HG03280 (cell line): ENCODE measurements around the gene POLA2.

ENCODE experiments used
- ATAC-seq: cut with Tn5 transposase; IDR thresholded peaks from one replicate; pipeline ENCODE4 v1.9.1; 2021; ENCODE audit warnings: mild to moderate bottlenecking, moderate library complexity; ENCODE audit not compliant: unreplicated experiment

POLA2 gene

DNA sequence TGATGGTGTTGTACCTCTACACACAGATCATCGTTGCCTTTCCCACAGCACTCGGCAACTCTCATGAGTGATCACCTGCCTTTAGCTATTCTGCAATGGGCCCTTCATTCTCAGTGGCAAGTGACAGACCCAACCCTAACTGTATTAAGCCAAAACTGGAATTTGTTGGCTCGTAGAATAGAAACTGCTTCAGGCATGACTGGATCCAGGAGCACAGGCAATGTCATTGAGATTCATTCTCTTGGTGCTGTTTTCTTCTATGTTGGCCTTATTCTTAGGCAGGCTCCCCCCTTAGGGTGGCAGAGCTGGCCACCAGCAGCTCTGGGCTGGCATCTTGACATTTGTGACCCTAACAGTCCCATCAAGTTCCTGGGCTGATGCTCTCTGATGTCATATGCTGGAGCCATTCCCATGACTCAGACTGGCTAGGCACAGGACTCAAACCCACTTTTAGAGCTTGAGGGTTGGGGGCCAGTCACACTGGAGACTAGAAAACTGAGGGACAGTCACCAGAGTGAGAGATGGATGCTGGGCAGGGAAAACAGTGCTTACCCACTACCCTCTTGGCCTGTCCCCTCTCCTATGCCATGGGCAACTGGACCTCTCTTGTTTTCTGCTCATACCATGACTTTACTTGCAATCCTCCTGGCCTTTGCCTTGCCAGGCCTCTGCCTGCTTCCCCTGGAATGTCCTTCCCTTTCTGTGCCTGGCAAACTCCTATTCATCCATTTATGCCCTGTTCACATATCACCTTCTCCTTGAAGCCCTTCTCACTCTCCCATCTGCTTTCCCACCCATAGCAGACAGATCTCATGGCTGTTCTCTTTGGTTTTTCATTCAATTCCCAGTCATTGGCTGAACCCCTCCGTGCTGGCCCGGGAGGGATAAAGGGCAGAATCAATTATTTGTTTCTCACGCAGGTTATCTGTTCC, 45.8 kb downstream of the POLA2 start:
- ATAC-seq, result no peak

DNA sequence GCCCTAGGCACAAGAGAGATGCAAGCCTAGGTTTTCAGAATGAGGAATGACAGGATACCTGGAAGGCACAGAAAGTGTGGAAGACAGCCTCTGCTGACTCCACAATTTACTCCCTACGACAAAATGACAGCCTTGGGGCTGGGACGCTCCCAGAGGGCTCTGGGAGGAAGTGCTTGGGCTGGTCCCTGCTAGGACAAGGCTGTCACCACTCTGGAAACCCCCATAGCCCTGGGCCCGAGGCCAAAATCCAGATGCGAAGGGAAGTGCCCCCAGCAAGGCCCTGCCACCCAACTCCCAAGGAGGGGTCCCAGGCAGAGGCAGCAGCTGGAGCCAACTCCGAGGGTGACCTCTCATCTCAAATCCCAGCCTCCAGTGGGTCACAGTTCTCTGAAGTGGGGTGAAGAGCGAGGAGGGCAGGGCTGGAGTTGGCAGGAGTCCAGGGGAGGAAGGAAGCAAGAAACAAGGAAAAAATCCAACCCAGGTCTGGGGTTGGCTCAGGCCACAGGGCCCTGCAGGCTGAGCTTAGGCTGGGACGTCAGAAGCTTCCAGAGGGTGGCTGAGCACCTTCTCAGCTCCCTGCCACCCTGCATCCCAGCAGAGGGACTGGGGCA, 46.6 kb downstream of the POLA2 start:
- no peak for ATAC-seq

DNA sequence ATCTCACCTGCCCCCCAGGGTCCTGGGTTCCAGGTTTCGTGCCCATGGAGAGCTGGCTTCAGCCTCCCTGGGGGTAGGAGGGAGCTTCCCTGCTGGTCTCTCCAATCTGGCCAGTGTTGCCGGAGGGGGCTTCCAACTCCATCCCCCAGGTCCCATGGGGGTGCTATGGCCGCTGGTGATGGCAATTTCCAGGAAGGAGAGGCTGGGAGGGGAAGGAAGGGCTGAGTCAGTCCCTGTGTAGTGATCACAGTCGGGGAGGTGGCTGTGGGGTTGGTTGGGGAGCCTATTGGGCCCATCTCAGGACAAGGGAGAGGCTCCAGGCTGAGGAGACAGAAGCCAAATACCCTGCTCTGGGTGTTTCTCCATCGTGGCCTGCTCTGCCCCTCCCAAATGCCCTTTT, 47.2 kb downstream of the POLA2 start:
- ATAC-seq, result no peak

DNA sequence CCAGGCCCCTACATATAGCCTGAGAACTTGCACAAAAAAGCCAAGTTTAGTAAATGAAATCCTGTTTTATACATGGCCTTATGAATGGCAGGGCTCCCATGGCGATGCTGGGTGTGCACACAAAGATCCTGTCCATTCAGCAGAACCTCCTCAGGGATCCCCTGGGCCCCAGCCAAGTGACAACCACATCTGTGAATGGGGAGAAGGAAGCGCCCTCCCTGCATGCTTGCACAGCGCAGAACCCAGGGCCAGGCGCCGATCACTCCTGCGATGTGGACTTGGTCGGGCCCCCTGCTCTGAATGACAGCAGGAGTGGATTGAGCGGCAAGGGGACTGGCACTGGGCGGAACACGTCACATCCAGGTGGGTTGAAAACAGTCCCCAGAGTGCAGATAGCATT, 48.5 kb downstream of the POLA2 start:
- no peak for ATAC-seq

DNA sequence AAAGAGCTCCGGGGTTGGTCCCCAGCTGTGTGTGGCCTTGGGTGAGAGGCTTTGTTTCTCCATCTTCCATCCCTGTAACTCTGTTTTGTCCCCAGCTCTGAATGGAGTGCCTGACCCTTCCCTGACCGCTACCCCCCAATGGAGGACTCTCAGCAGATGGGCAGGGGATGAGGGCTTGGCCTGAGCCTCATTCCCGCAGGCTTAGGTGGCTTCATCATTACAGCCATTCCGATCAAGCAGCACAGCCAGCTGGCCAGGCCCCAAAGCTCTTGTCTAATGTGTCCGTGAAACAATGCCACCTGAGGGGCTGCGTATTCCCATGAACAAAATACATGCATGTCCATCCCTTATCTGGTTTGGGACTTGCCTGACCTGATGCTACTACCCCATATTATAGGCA, 49.0 kb downstream of the POLA2 start:
- no peak for ATAC-seq

DNA sequence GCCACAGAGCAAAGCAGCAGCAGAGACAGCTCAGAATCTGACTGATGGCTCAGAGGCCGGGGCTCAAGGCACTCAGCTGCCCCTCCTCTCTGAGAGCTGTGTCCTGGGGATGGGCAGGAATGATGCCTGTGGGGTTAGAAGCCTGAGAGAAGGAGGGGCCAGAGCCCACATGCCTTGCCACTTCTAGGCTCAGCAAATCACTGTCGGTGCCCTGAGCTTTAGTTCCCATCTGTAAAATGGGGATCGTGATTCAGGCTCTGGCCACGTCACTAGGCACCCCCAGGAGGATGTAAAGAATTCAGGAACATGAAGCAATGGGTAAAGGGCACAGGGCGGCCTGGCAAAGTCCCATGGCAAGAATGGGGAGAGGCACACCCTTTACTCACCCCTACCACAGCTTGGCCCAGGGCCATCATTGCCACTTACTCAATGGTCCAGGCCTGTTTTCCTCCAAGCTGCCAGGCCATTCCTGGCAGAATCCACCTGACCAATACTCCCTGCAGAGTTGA, 49.5 kb downstream of the POLA2 start:
- no peak for ATAC-seq

DNA sequence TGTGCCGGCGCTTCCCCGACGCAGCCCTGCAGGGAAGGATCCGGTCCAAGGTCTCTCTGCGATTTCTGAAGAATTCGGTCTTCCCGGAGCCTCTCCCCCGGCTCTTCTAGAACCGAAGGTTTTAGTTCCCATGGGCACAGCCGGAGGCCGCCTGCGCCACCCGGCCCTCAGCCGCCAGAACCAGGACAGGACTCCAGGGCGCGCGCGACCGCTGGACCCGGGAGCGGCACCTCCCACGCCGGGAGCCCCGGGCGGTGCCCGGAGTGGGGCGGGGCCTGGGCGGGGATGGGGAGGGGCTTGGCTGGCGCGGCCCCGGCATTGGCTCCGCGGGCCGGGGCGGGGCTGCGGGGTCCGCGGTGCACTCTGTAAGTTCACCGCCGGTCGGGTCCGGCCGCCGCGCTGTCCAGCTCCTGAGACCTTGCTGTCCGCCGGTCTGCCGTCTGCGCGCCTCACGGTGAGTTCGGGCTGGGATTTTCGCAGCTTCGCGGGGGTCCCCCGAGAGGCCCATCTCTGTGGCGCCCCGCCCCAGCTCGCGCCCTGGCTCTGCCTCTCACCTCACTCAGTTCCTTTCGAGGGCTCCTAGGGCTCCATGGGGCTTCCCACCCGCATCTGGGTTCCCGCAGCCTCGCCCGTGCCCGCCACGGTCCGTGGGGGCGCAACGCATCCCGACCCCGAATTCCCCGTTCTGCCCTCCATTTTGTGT, 52.9 kb downstream of the POLA2 start, which contains the start of gene CDC42EP2:
TSS of gene CDC42EP2 (plus strand) at position 366 of the 703 bp plus-strand sequence. CDS start 6,033 bp downstream, outside the sequence.
- peak; percentile 84 for ATAC-seq

DNA sequence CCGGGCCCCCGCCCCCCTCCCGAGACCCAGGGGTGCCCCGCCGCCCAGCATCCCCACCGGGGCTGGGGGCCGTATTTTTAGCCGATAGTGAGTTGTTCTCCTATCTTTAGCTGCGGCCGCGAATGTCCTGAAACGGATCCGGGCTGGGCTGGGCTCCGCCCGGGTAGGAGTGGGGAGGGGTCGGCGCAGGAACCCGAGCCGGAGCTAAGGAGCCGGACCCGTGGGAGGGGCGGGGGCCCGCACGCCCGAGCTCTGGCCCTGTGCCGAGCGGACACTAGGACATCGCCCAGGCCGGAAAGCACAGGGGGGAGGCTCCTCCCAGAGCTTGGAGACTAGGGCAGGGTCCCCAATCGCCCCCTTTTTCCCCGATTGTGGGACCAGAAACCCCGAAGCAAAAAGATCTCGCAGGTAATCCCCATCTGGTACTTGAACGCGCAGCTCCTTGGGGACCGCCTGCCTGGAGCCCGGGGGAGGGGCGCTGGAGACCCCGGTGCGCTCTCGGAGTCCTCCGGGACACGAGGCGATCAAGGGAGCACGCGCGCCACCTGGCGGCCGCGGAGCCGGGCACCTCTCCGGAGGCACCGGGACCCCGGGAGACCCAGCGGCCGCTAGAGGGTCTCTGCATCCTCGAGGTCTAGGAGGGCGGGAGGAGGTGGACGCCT, 53.6 kb downstream of the POLA2 start:
- no peak for ATAC-seq

DNA sequence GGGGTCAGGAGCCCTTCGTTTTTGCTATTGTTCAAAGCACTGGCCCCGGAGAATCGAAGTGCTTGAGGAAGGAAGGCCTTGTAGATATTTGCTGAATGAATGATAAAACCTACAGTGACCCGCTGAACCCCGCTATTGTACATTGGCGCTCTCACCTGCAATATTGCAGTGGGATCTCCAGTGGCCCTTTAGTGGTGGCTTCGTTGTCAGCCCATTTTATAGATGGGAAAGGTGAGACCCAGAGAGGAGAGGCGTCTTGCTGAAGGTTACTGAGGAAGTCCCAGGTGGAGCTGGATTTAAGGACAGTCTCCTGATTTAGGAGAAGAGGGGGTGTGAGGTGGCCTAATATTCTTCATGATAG, 54.1 kb downstream of the POLA2 start:
- no peak for ATAC-seq

DNA sequence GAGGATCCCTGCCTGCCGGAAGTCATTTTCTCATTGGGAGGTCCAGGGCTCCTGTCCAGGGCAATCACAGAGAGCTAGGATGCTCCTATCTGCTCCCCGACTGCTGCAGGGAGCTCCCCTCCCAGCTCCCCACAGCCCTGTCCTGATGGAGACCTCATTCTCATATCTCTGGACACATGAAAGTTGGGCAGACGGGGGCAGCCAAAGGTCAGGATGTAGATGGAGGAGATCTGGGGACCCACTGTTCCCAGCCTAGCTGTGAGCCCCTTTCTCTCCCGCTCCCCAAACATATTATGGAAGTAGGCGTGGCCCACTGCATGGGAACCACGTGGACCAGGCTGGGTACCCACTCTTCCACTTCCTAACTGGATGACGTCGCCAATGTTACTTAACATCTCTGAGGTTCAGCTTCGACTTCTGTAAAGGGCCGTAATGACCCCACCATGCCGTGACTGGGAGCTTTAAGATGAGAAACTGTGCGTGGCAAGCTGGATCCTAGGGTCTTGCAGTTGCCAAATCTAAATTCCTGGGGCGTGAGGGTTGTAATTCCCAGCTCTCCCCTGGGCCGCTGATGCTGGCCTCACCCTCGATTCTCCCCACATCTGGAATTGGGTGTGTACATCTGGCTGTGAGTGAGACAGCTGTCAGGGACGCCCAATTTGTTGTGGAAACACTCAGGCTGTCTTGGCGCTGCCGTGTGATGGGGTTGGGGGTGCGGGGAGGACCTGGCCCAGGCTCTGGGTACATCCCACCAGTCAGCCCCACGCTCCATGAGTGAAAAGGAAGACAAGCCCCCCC, 54.7 kb downstream of the POLA2 start:
- ATAC-seq, result no peak

DNA sequence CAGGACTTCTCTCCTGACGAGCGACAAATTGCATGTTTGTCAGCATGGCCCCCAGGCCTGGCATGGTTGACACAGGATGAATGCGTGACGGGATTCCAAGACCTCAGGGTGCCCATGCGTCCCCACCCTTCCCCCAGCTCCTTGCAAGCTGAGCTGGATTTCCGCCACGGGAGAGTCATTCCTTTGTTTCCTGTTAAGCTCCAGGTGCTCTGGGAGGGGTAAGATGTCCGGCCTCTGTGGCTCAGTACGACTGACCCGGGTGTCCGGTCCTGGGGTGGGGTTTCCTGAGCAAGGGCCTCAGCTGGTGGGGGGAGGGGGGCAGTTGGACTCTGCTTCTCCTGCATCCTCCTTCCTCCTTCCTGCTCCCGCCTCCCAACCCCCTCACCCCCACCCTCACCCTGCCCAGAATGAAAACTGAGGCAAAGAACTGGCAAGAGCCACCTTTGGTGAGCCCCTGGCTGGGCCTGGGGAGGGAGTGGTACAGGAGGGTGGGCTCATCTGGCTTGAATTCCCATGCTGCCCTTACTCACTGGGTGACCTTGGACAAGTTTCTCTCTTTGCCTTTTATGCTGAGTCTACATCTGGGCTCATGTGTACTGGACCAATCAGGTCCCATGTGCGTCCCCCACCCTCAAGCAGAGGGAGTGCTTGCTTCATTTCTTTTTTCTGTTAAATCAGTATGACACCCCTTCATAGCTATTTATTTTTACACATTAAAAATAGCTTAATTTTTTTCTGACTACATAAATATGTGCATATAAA, 55.4 kb downstream of the POLA2 start:
- ATAC-seq, result no peak

DNA sequence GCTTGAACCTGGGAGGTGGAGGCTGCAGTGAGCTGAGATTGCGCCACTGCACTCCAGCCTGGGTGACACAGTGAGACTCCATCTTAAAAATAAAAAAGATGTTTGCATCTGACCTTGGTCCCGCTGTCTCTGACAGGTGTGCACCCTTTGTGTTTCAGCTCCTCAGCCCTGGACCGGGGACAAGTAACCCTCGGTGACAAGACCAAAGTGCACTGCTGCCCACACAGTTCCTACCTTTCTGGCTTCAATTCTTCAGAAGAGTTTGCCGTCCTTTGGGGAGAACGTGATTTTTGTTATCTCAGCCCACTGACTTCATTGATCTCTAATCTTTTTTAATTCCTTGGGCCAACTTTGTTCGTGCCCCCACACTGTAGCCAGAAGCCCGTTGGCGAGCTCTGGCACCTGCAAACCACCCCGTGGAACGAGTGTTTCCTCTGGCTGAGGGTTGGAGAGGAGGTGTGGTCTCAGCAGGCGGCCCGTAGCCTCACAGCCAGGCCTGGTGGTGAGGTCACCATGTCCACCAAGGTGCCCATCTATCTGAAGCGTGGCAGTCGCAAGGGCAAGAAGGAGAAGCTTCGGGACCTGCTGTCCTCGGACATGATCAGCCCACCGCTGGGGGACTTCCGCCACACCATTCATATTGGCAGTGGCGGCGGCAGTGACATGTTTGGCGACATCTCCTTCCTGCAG, 58.8 kb downstream of the POLA2 start:
- ATAC-seq, result no peak

DNA sequence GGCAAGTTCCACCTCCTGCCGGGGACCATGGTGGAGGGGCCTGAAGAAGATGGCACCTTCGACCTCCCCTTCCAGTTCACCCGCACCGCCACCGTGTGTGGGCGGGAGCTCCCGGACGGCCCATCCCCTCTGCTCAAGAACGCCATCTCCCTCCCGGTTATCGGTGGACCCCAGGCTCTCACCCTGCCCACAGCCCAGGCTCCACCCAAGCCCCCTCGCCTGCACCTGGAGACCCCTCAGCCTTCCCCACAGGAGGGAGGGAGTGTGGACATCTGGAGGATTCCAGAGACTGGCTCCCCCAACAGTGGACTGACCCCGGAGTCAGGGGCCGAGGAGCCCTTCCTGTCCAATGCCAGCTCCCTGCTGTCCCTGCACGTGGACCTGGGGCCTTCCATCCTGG, 59.3 kb downstream of the POLA2 start:
- ATAC-seq, result no peak

DNA sequence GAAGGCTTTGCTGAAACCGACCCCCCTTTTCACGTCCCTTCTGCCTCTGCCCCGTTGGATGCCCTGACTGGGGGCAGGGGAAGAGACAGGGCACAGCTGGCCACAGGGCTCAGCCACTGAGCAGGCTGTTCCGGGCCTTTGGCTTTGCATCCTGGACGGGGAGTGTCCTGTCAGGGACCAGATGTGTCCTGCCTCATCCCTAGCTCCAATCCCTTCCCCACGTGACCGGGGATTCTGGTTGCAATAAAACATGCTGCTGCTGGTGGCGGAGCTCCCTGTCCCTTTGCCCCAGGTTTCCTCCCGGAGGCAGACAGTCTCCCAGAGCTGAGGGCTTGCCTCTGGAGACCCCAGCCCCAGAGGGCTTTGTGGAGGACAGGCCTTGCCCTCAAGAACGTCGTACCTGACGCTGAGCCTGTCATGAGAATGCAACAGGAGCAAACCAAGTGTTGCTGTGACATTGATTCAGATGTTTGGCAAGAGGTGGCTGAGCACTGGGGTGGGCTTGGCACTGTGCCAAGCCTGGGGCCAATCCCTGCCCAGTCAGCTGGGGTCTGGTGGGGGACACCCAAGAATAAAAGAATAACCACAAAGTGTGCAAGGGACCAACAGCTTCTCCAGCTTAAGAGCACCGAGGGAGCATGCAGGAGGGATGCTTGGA, 60.2 kb downstream of the POLA2 start:
- ATAC-seq, result no peak

DNA sequence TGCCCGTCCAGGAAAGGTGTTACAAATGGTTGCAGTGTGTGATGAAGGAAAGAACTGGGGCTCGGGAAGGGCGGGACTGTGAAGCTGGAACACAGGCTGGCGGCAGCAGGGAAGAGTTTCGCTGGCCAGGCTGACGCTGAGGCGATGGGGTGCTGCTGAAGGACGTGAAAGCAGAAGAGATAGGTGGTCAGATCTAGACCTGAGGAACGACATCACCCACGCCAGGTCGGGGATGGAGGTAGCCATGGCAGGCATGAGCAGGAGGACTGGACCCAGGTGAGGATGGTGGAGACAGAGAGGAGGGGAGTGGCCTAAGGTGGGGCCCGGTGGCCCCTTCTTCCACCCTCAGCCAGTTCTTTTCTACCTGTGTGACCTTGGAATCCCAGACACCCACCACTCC, 62.1 kb downstream of the POLA2 start:
- no peak for ATAC-seq

DNA sequence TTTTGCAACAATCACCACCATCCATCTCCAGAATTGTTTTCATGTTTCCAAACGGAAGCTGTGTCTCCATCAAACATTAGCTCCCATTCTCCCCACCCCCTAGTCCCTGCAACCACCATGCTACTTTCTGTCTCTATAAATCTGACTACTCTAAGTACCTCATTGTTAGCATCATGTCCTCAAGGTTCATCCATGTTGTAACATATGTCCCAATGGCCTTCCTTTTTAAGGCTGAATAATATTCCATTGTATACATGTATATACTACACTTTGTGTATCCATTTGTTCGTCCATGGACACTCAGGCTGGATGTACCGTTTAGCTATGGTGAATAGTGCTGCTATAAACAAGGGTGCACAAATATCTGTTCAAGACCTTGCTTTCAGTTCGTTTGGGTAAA, 63.7 kb downstream of the POLA2 start:
- no peak for ATAC-seq

DNA sequence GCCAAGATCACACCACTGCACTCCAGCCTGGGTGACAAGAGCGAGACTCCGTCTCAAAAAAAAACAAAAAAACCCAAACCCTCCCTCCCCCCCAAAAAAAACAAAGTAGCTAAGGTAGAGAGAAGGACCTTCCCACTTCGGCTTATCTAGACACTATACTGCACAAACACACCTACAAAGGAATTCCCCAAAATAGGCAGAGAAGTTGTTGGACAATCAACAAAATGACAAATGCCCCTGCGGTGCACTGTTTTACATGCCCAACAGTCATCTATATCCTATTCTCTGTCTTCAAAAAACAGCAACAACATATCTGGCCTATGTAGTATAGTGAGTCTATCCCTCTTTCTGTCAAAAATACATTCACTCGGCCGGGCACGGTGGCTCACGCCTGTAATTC, 65.3 kb downstream of the POLA2 start:
- ATAC-seq, result no peak

DNA sequence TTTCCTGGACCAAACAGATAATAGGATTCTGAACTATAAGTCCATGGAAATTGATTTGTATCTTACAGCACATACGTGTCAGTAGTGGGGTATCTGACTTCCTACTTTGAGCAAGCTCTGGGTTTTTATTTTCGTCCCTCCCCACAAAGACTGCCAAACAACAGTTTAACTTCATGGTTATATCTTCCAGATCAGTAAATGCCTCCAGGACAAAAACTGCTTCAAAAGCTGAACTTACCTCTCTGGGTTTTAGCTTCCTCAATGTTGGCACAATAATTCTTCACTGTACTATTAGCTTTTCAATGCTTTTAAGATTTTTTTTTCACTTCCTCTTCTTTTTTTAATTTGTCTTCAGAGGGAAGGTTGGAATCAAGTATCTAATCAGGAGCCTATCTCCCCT, 67.7 kb downstream of the POLA2 start:
- no peak for ATAC-seq
